WI38 (cell line): ENCODE measurements around the gene DAAM2.

Source experiments
- H3K4me3 ChIP-seq: 2 replicates; pipeline ENCODE4 v1.5.1; 2011; ENCODE audit warnings: low read depth, mild to moderate bottlenecking, control low read depth, low read length
- CTCF ChIP-seq: IDR thresholded peaks from 2 replicates; pipeline ENCODE4 v1.5.1; 2012; ENCODE audit warnings: low read depth, mild to moderate bottlenecking, control low read depth, low read length

The DAAM2 gene

GRCh38 chr6:39904946-39905639, 112.9 kb downstream of the DAAM2 start:
- no peak overlapping the region for H3K4me3 ChIP-seq
- no peak for TF ChIP-seq CTCF

GRCh38 chr6:39905640-39905975, 113.4 kb downstream of the DAAM2 start:
- TF ChIP-seq CTCF: no peak
- H3K4me3 ChIP-seq: no peak overlapping the region

GRCh38 chr6:39906318-39906761, 114.2 kb downstream of the DAAM2 start:
- H3K4me3 ChIP-seq: no peak overlapping the region
- TF ChIP-seq CTCF: no peak

GRCh38 chr6:39907871-39908575, 115.8 kb downstream of the DAAM2 start:
- no peak for TF ChIP-seq CTCF
- H3K4me3 ChIP-seq: no peak overlapping the region

- no peak overlapping the region for H3K4me3 ChIP-seq
- TF ChIP-seq CTCF: no peak
Measured at GRCh38 chr6:39908838-39909583, 116.8 kb downstream of the DAAM2 start.

GRCh38 chr6:39909701-39910100, 117.5 kb downstream of the DAAM2 start:
- TF ChIP-seq CTCF: no peak
- no peak overlapping the region for H3K4me3 ChIP-seq

- no peak for TF ChIP-seq CTCF
Measured at GRCh38 chr6:39910164-39910563, 118.0 kb downstream of the DAAM2 start.

More at GRCh38 chr6:39910164-39910563, 118.0 kb downstream of the DAAM2 start:
- H3K4me3 ChIP-seq: no peak overlapping the region
